Activated CD4-positive, alpha-beta T cell treated with anti-CD3 and anti-CD28 coated beads for 36 hours (primary cell): Measurements from ENCODE around the gene TMCC1. TPM values are rescaled to one million over a fixed set of nuclear protein-coding genes. Genes with fewer than 3 reads are reported as not detected.
A peak's percentile ranks its signal among the peaks of the same experiment; 100 is the strongest.

Experiments
- ATAC-seq: fragments of 200-7000 bp; cut with Tn5 transposase; one replicate; pipeline ENCODE4 v1.10.0; 2021; ENCODE audit warnings: mild to moderate bottlenecking, moderate library complexity
- CTCF ChIA-PET: fragments of 350-600 bp; sonication (Branson Sonifier 250); formaldehyde crosslinking; loops from one replicate; lab custom pipeline; 2021; ENCODE audit warnings: antibody characterized with exemption; lab: Charles Lee
- POLR2A ChIA-PET: fragments of 350-600 bp; sonication (Branson Sonifier 250); formaldehyde crosslinking; loops from one replicate; lab custom pipeline; 2021; ENCODE audit warnings: antibody characterized with exemption, inconsistent platforms; lab: Charles Lee
- DNase-seq: peaks from one replicate; pipeline ENCODE4 v3.0.0-alpha.2; 2020
- H3K27ac Mint-ChIP-seq: one replicate; pipeline ENCODE4 v1.8.0; 2021; ENCODE audit warnings: mixed read lengths
- H3K27me3 Mint-ChIP-seq: one replicate; pipeline ENCODE4 v1.8.0; 2021; ENCODE audit warnings: mixed read lengths
- H3K36me3 Mint-ChIP-seq: one replicate; pipeline ENCODE4 v1.8.0; 2021; ENCODE audit warnings: low read depth, mixed read lengths
- H3K4me1 Mint-ChIP-seq: one replicate; pipeline ENCODE4 v1.8.0; 2021; ENCODE audit warnings: mixed read lengths
- H3K4me3 Mint-ChIP-seq: one replicate; pipeline ENCODE4 v1.8.0; 2021; ENCODE audit warnings: mild to moderate bottlenecking, moderate library complexity, mixed read lengths
- H3K9me3 Mint-ChIP-seq: one replicate; pipeline ENCODE4 v1.8.0; 2021; ENCODE audit warnings: low read depth, mixed read lengths
- intact Hi-C, 2 experiments: fragments of 100-400 bp; cut with DNase I in 1 of 2; cut with micrococcal nuclease in 1 of 2; formaldehyde crosslinking; loops; one replicate each; pipeline versions ENCODE4 v1.14.2 to v1.15.1; 2022 to 2024; cut with DNase I, micrococcal nuclease
- total RNA-seq, 2 experiments: library from RNA; stranded (reverse); gene quantifications; one replicate each; pipeline ENCODE4 v1.2.3, GENCODE V29; 2021

TMCC1 gene
- total RNA-seq, 2 experiments from 2014 or later, result 14.8 to 17.3 TPM

GRCh38 chr3:129747992-129748391 is 145.5 kb downstream of the TMCC1 start:
- no peak overlapping the region for H3K27ac Mint-ChIP-seq
- peaks cover 21% of the 10 kb centered on the region for H3K4me1 Mint-ChIP-seq
- ChIA-PET POLR2A (no interaction called here), CTCF (no interaction called here)
- ATAC-seq (peak; percentile 48), DNase-seq (no peak)
- no peaks in the 10 kb centered on the region for H3K27me3 Mint-ChIP-seq
- peaks cover 8% of the 10 kb centered on the region for H3K36me3 Mint-ChIP-seq
- H3K4me3 Mint-ChIP-seq, result no peak overlapping the region
- intact Hi-C loops, result no loop called here
- H3K9me3 Mint-ChIP-seq, result peaks cover 7% of the 10 kb centered on the region

- Mint-ChIP-seq H3K36me3 (peaks cover 2% of the 10 kb centered on the region), H3K9me3 (peaks cover under 1% of the 10 kb centered on the region), H3K4me3 (no peak overlapping the region), H3K27me3 (no peaks in the 10 kb centered on the region), H3K27ac (no peak overlapping the region), H3K4me1 (peaks cover 29% of the 10 kb centered on the region)
- ChIA-PET POLR2A (no interaction called here), CTCF (interaction anchor here (0.7 to 1.0 kb wide), 2 partner anchors 9 to 181 kb away, joined by 3 read pairs; no protein-coding TSS in a partner anchor)
- no peak for ATAC-seq
- DNase-seq, result no peak
- intact Hi-C loops, result no loop called here
Measured at GRCh38 chr3:129747136-129747535, 146.4 kb downstream of the TMCC1 start.

- ChIA-PET CTCF (interaction anchor here (0.7 to 1.0 kb wide), 2 partner anchors 9 to 181 kb away, joined by 3 read pairs; no protein-coding TSS in a partner anchor), POLR2A (no interaction called here)
- intact Hi-C loops, result no loop called here
- no peak overlapping the region for H3K4me3 Mint-ChIP-seq
- H3K4me1 Mint-ChIP-seq, result peaks cover 34% of the 10 kb centered on the region
- H3K9me3 Mint-ChIP-seq, result no peaks in the 10 kb centered on the region
- no peaks in the 10 kb centered on the region for H3K36me3 Mint-ChIP-seq
- no peaks in the 10 kb centered on the region for H3K27me3 Mint-ChIP-seq
- ATAC-seq (no peak), DNase-seq (no peak)
- no peak overlapping the region for H3K27ac Mint-ChIP-seq
Measured at GRCh38 chr3:129746629-129747028, 146.9 kb downstream of the TMCC1 start.

GRCh38 chr3:129745253-129745652 is 148.3 kb downstream of the TMCC1 start:
- Mint-ChIP-seq H3K36me3 (no peaks in the 10 kb centered on the region), H3K27me3 (no peaks in the 10 kb centered on the region), H3K4me1 (peaks cover 39% of the 10 kb centered on the region), H3K4me3 (no peak overlapping the region), H3K27ac (no peak overlapping the region), H3K9me3 (no peaks in the 10 kb centered on the region)
- ChIA-PET POLR2A (no interaction called here), CTCF (no interaction called here)
- no peak for ATAC-seq
- intact Hi-C loops, result no loop called here
- no peak for DNase-seq

- Mint-ChIP-seq H3K27ac (no peak overlapping the region), H3K4me3 (no peak overlapping the region), H3K36me3 (no peaks in the 10 kb centered on the region), H3K4me1 (peaks cover 23% of the 10 kb centered on the region), H3K27me3 (no peaks in the 10 kb centered on the region), H3K9me3 (no peaks in the 10 kb centered on the region)
- CTCF ChIA-PET, result no interaction called here
- POLR2A ChIA-PET, result no interaction called here
- intact Hi-C loops, result no loop called here
- ATAC-seq, result no peak
- no peak for DNase-seq
Measured at GRCh38 chr3:129741794-129742193, 151.7 kb downstream of the TMCC1 start.

GRCh38 chr3:129740090-129740489 is 153.4 kb downstream of the TMCC1 start:
- Mint-ChIP-seq H3K4me1 (peaks cover 23% of the 10 kb centered on the region), H3K4me3 (no peak overlapping the region), H3K9me3 (no peaks in the 10 kb centered on the region), H3K36me3 (no peaks in the 10 kb centered on the region), H3K27ac (no peak overlapping the region), H3K27me3 (no peaks in the 10 kb centered on the region)
- DNase-seq (no peak), ATAC-seq (no peak)
- intact Hi-C loops, result no loop called here
- ChIA-PET POLR2A (no interaction called here), CTCF (interaction anchor here (0.8 to 1.2 kb wide), 2 partner anchors 9 to 13 kb away, joined by 3 read pairs; no protein-coding TSS in a partner anchor)

GRCh38 chr3:129739634-129740033 is 153.9 kb downstream of the TMCC1 start:
- intact Hi-C loops, result no loop called here
- ATAC-seq (no peak), DNase-seq (no peak)
- CTCF ChIA-PET, result interaction anchor here (1.2 kb wide), 1 partner anchor 10 kb away, joined by 3 read pairs; no protein-coding TSS in a partner anchor
- Mint-ChIP-seq H3K4me3 (no peak overlapping the region), H3K27ac (no peak overlapping the region), H3K4me1 (peaks cover 20% of the 10 kb centered on the region), H3K27me3 (no peaks in the 10 kb centered on the region), H3K9me3 (no peaks in the 10 kb centered on the region), H3K36me3 (no peaks in the 10 kb centered on the region)
- POLR2A ChIA-PET, result no interaction called here

- CTCF ChIA-PET, result interaction anchor here (0.8 kb wide), 1 partner anchor 9 kb away, joined by 3 read pairs; no protein-coding TSS in a partner anchor
- Mint-ChIP-seq H3K36me3 (no peaks in the 10 kb centered on the region), H3K9me3 (no peaks in the 10 kb centered on the region)
Measured at GRCh38 chr3:129738172-129738571, 155.3 kb downstream of the TMCC1 start.

GRCh38 chr3:129736070-129736469 is 157.4 kb downstream of the TMCC1 start:
- intact Hi-C loops, result no loop called here
- no peaks in the 10 kb centered on the region for H3K9me3 Mint-ChIP-seq
- DNase-seq (no peak), ATAC-seq (no peak)
- ChIA-PET POLR2A (no interaction called here), CTCF (no interaction called here)
- no peak overlapping the region for H3K27ac Mint-ChIP-seq
- H3K27me3 Mint-ChIP-seq, result no peaks in the 10 kb centered on the region
- H3K4me3 Mint-ChIP-seq, result no peak overlapping the region
- H3K36me3 Mint-ChIP-seq, result no peaks in the 10 kb centered on the region
- H3K4me1 Mint-ChIP-seq, result peaks cover 4% of the 10 kb centered on the region

More at GRCh38 chr3:129738172-129738571, 155.3 kb downstream of the TMCC1 start:
- Mint-ChIP-seq H3K27me3 (no peaks in the 10 kb centered on the region), H3K4me3 (no peak overlapping the region), H3K4me1 (peaks cover 19% of the 10 kb centered on the region), H3K27ac (no peak overlapping the region)
- POLR2A ChIA-PET, result interaction anchor here (0.6 kb wide), 1 partner anchor 253 kb away, joined by 3 read pairs; no protein-coding TSS in a partner anchor
- DNase-seq (no peak), ATAC-seq (no peak)
- intact Hi-C loops, result no loop called here

- ChIA-PET CTCF (interaction anchor here (0.7 to 1.2 kb wide), 2 partner anchors 34 to 70 kb away, joined by 3 to 6 read pairs; no protein-coding TSS in a partner anchor), POLR2A (no interaction called here)
- intact Hi-C loops, result no loop called here
- Mint-ChIP-seq H3K36me3 (no peaks in the 10 kb centered on the region), H3K9me3 (no peaks in the 10 kb centered on the region), H3K4me1 (peaks cover under 1% of the 10 kb centered on the region), H3K4me3 (no peak overlapping the region), H3K27ac (no peak overlapping the region), H3K27me3 (no peaks in the 10 kb centered on the region)
- ATAC-seq (no peak), DNase-seq (no peak)
Measured at GRCh38 chr3:129735638-129736037, 157.9 kb downstream of the TMCC1 start.

- Mint-ChIP-seq H3K27ac (no peak overlapping the region), H3K4me1 (no peaks in the 10 kb centered on the region), H3K36me3 (peaks cover 1% of the 10 kb centered on the region), H3K4me3 (no peak overlapping the region), H3K27me3 (no peaks in the 10 kb centered on the region), H3K9me3 (no peaks in the 10 kb centered on the region)
- ChIA-PET POLR2A (interaction anchor here (0.7 kb wide), 1 partner anchor 404 kb away, joined by 6 read pairs; no protein-coding TSS in a partner anchor), CTCF (interaction anchor here (0.6 to 1.2 kb wide), 2 partner anchors 20 to 35 kb away, joined by 3 to 6 read pairs; no protein-coding TSS in a partner anchor)
- DNase-seq (no peak), ATAC-seq (no peak)
- intact Hi-C loops, result no loop called here
Measured at GRCh38 chr3:129734449-129734848, 159.1 kb downstream of the TMCC1 start.

GRCh38 chr3:129732200-129732876 is 161.2 kb downstream of the TMCC1 start:
- ATAC-seq (no peak), DNase-seq (no peak)
- no peak overlapping the region for H3K27ac Mint-ChIP-seq
- ChIA-PET POLR2A (no interaction called here), CTCF (no interaction called here)
- H3K4me1 Mint-ChIP-seq, result no peaks in the 10 kb centered on the region
- no peaks in the 10 kb centered on the region for H3K27me3 Mint-ChIP-seq
- peaks cover 1% of the 10 kb centered on the region for H3K36me3 Mint-ChIP-seq
- H3K9me3 Mint-ChIP-seq, result no peaks in the 10 kb centered on the region
- intact Hi-C loops, result no loop called here
- no peak overlapping the region for H3K4me3 Mint-ChIP-seq
